ENCODE results near the gene SLC27A2. TPM values are rescaled to one million over a fixed set of nuclear protein-coding genes. Genes with fewer than 3 reads are reported as not detected.

The SLC27A2 gene
- total RNA-seq, 1 donor from 2014 or later: 0.96 TPM

- no peaks in the 10 kb centered on the region for H3K4me1 ChIP-seq
- H3K27me3 ChIP-seq: no peaks in the 10 kb centered on the region
- DNase-seq (no peak), ATAC-seq (no peak)
- H3K9me3 ChIP-seq: no peaks in the 10 kb centered on the region
- no peak overlapping the region for H3K4me3 ChIP-seq
- H3K27ac ChIP-seq: no peak overlapping the region
- H3K36me3 ChIP-seq: no peaks in the 10 kb centered on the region
- TF ChIP-seq CTCF (IDR thresholded peaks at IDR 0.05): no peak
- intact Hi-C loops (cut with DNase I): no loop called here
These were observed 51.3 kb downstream of the SLC27A2 start for GRCh38 chr15:50233192-50233736.

GRCh38 chr15:50234764-50235163, 52.8 kb downstream of the SLC27A2 start:
- Histone ChIP-seq H3K4me3 (no peak overlapping the region), H3K36me3 (no peaks in the 10 kb centered on the region), H3K27ac (no peak overlapping the region), H3K9me3 (no peaks in the 10 kb centered on the region), H3K4me1 (no peaks in the 10 kb centered on the region), H3K27me3 (no peaks in the 10 kb centered on the region)
- intact Hi-C loops (cut with DNase I): no loop called here
- DNase-seq: no peak
- TF ChIP-seq CTCF (IDR thresholded peaks at IDR 0.05): no peak
- ATAC-seq: no peak

GRCh38 chr15:50235794-50236193, 53.8 kb downstream of the SLC27A2 start:
- DNase-seq (no peak), ATAC-seq (no peak)
- TF ChIP-seq CTCF (IDR thresholded peaks at IDR 0.05): no peak
- Histone ChIP-seq H3K27ac (no peak overlapping the region), H3K4me3 (no peak overlapping the region), H3K4me1 (no peaks in the 10 kb centered on the region), H3K9me3 (no peaks in the 10 kb centered on the region), H3K27me3 (no peaks in the 10 kb centered on the region), H3K36me3 (no peaks in the 10 kb centered on the region)
- intact Hi-C loops (cut with DNase I): no loop called here

- intact Hi-C loops (cut with DNase I): no loop called here
- ATAC-seq: no peak
These were observed 54.4 kb downstream of the SLC27A2 start for GRCh38 chr15:50236433-50236832.

GRCh38 chr15:50238255-50238654, 56.3 kb downstream of the SLC27A2 start:
- ATAC-seq (no peak), DNase-seq (no peak)
- Histone ChIP-seq H3K27me3 (no peaks in the 10 kb centered on the region), H3K9me3 (no peaks in the 10 kb centered on the region), H3K27ac (no peak overlapping the region), H3K4me1 (no peaks in the 10 kb centered on the region), H3K4me3 (no peak overlapping the region), H3K36me3 (no peaks in the 10 kb centered on the region)
- intact Hi-C loops (cut with DNase I): no loop called here
- TF ChIP-seq CTCF (IDR thresholded peaks at IDR 0.05): no peak

More at GRCh38 chr15:50236433-50236832, 54.4 kb downstream of the SLC27A2 start:
- Histone ChIP-seq H3K36me3 (no peaks in the 10 kb centered on the region), H3K4me1 (no peaks in the 10 kb centered on the region), H3K9me3 (no peaks in the 10 kb centered on the region), H3K27ac (no peak overlapping the region), H3K27me3 (no peaks in the 10 kb centered on the region), H3K4me3 (no peak overlapping the region)
- DNase-seq: no peak
- TF ChIP-seq CTCF (IDR thresholded peaks at IDR 0.05): no peak

All from upper lobe of right lung (tissue), 1 donor.